ENCODE results near the gene TNFSF8.

DNA sequence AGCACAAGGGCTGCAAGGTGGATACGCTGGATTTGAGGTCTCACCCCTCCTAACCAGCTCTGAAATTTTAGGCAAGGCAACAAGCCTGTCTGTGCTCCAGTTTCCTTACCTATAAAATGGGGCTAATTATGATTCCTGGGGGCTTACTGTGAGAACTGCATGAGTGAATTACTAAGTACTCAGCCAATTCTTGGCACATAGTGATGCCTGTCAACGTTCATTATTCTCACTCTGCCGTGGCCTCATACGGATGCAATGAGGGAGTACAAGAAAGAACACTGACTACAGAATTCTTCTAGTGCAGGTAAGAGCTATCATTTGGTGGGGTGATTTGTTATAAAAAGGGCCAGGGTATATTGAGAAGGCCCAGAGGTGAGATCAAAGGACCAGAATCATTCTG lies 16.7 kb downstream of the TNFSF8 start:
- TF ChIP-seq, protein P1, sequence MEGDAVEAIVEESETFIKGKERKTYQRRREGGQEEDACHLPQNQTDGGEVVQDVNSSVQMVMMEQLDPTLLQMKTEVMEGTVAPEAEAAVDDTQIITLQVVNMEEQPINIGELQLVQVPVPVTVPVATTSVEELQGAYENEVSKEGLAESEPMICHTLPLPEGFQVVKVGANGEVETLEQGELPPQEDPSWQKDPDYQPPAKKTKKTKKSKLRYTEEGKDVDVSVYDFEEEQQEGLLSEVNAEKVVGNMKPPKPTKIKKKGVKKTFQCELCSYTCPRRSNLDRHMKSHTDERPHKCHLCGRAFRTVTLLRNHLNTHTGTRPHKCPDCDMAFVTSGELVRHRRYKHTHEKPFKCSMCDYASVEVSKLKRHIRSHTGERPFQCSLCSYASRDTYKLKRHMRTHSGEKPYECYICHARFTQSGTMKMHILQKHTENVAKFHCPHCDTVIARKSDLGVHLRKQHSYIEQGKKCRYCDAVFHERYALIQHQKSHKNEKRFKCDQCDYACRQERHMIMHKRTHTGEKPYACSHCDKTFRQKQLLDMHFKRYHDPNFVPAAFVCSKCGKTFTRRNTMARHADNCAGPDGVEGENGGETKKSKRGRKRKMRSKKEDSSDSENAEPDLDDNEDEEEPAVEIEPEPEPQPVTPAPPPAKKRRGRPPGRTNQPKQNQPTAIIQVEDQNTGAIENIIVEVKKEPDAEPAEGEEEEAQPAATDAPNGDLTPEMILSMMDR (IDR thresholded peaks at IDR 0.05; ENCODE audit: insufficient read depth, low read length, poor library complexity, severe bottlenecking), result no peak
- no peak for TF ChIP-seq EZH2phosphoT487 (conservative IDR thresholded peaks at IDR 0.05; ENCODE audit: low read length)
